GM21367 (cell line): Measurements from ENCODE around the gene PHACTR1.

Experiments used
- ATAC-seq: cut with Tn5 transposase; IDR thresholded peaks from one replicate; pipeline ENCODE4 v1.9.1; 2021; ENCODE audit not compliant: unreplicated experiment

PHACTR1 gene

DNA sequence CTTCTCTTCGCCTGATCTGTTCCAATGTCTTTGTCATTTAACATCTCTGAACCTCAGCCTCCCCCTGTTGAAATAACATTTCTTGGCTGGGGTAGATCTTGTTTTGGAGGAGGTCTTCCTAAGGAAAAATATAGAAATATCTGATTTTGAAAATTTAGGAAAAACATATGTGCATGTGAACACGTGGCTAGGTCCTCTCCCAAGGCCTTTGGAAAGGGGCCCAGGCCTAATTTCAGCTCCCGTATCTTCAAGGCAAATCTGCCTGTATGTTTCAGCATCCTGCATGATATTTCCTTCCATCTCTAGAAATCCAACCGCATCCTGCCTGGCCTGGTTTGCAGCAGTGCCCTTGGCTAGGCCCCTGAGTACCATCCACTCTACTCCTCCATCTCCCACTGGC, 261.2 kb downstream of the PHACTR1 start:
- no peak for ATAC-seq

DNA sequence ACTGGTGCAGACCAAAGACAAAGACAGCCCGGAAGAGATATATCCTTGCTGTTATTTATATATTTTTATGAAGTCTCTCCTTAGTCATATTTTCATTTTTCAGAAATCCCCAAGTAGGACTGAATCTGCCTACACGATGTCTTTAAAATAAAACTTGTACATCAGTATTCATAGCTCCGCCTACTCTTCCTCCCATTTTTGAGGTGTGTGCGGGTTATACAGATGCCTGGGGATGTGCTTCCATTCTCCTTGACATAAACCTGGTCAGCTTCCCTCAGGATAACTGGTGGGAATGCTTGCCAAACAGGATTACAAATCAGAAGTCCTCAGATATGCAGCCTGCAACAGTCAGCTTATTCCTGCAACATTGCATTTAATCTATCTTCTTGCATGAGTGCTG, 264.2 kb downstream of the PHACTR1 start:
- no peak for ATAC-seq

DNA sequence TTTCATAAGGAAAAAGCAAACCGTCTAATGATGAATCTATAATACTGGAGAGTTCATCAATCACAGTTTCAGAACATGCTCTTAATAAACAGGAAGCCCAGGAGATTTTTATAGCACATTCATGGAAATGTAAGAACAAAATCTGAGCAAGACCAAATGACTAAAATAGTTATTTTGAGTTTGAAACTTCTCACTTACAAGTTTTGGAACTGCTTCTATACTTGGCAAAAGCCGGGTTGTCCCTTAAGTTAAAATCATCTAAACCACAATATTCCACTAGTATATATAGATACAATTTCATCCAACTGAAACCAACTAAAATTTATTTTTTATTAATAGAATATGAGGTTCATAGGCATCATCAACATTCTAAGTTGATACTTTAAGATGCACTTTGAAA, 268.2 kb downstream of the PHACTR1 start:
- ATAC-seq = no peak

- no peak for ATAC-seq
Measured at GRCh38 chr6:12987783-12988182, 271.2 kb downstream of the PHACTR1 start.

- no peak for ATAC-seq
Measured at GRCh38 chr6:12990162-12990561, 273.6 kb downstream of the PHACTR1 start.

- ATAC-seq = no peak
Measured at GRCh38 chr6:12991435-12991834, 274.9 kb downstream of the PHACTR1 start.

DNA sequence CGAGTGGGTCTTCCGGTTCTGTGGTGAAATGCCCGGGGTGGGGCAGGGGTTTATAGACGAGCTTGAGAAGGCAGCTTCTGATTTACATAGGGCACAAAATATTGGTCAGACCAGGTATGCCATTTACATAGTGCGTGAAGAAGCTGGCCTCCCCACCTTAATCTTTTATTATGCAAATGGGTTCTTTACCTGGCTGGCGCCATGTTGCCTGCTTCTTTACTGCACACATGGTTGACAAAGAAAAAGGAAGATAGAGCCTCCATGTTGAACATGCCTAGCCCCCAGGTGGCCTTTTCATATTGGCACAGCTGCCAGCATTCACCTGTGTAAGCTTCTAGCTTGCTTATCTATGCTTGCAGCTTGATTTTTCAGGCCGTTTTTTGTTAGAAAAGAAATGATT, 276.2 kb downstream of the PHACTR1 start:
- no peak for ATAC-seq

DNA sequence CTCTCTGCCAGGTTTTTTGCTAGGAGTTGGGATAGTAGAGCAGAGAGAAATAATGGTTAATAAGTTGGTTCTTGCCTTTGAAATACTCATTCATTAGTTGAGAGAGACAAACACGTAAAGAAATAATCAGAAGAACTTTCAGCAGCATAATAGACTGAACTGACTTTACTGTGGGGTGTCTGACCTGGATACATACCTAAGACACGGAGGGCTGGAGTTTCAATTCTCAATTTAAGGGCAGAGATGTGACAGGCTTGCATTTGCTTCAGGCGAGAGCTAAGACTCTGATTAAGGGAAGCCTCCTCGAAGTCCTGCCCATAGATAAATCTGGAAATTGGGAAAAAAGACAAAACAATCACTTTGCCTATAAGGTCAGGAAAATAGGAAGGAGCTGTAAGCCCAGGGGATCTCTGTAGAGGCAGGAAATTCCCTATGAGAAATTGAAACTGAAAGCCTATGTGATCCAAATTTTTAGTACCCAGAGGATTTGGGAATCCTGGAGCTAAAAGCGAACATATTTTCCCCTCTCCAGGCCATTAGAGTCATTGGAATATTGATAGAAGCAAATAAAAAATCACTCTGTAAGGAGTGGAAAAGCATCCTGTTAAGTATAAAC, 276.8 kb downstream of the PHACTR1 start:
- ATAC-seq = no peak

- ATAC-seq = no peak
Measured at GRCh38 chr6:12995419-12995818, 278.9 kb downstream of the PHACTR1 start.

DNA sequence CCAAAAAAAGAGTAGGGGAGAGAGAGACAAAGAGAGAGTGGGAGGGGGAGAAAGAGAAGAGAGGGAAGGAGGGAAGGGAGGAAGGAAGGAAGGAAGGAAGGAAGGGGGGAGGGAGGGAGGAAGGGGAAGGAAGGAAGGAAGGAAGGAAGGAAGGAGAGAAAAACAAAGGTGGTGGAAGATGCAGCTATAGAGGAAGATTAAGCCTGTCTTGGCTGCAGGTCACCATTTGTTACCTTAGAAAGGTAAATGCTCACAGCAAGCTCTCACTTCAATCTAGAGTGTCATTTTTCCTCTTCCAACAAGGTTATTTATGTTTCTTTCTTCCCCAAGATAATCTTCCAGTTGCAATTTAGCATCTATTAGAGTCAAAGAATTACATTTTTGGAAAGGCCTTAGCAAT, 284.0 kb downstream of the PHACTR1 start:
- no peak for ATAC-seq

DNA sequence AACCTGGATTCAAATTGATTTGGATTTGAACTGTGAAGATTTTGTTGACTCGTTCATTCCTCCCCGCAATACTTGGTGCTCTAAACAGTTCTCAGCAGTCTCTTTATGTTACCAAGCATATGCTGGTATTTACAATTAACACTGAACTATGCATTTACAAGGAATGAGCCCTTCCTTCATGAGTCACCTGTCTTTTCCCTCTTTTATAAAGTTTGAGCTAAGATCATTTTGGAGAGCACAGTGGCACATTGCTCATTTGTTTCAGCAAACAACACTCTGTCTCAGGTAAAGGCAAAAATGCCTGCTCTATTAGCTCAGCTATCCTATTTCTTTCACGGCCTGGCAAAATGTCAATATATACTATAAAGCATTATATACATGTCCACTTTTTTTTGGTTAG, 285.4 kb downstream of the PHACTR1 start:
- ATAC-seq = no peak

DNA sequence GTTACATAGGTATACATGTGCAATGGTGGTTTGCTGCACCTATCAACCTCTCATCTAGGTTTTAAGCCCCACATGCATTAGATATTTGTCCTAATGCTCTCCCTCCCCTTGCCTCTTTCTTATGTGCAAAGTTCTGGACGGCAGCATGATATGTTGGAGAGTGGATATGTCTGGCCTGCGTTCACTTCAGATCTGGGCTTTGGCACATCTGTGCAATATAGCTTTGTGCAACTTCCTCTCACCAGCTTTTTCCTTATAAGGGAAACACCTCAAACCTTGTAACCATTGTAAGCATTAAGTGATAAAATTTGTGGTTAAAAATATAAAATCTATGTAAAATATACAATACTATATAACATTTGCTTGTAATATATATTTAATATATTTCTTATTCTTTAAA, 288.0 kb downstream of the PHACTR1 start:
- no peak for ATAC-seq

DNA sequence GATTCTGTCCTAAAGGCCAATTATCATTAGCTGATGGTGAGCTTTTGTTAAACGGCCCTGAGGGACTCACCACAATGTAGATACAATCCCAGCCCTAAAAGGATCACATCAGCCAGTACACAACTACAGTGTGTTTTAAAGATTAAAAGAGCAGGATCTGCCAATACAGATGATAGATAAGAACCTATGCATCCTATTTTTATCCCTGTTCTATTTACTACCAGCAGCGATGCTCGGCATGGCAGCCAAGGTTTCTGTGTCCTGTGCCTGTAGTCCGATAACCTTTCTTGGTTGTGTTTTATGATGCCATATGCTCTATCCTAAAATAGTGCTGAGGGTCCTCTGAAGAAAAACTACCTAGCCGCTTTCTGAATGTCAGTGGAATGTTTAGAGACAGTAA, 289.4 kb downstream of the PHACTR1 start:
- no peak for ATAC-seq

- no peak for ATAC-seq
Measured at GRCh38 chr6:13006578-13007300, 290.2 kb downstream of the PHACTR1 start.

GRCh38 chr6:13007744-13008143, 291.2 kb downstream of the PHACTR1 start:
- ATAC-seq = no peak

DNA sequence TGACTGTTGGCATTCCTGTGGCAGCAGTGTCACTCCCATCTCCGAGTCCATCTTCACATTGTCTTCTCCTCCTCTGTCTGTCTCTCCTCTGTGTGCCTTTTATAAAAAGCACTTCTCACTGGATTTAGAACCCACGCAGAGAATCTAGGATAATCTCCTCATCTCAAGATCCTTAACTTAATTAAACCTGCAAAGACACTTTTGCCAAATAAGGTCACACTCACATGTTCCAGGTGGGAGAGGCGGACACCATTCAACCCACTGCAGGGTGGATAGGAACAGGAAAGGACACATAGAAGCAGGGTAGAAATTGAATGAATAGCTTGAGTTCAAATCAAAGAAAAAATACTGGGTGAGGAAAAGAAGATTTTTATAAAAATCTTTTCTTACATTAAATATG, 292.5 kb downstream of the PHACTR1 start:
- ATAC-seq = no peak

DNA sequence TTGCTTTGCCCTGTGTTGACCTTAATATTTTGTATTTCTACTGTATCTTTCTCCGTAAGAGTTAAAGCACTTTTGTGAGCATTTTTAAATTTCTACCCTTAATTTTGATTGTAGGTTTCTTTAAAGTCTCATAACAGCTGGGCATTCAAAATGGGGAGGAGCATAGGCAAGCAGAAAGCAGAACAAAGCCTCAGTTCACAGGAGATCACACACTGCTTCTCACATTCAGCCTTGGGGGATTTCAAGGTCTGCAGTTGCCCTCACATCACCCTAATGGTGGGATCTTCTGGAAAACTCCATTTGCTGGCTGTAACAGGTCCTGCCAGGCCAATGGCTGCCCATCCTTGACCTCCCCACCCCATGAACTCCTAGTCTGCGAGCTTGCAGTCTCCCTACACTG, 292.9 kb downstream of the PHACTR1 start:
- no peak for ATAC-seq

GRCh38 chr6:13011612-13012146, 295.1 kb downstream of the PHACTR1 start:
- no peak for ATAC-seq

- ATAC-seq = no peak
Measured at GRCh38 chr6:13012296-13012695, 295.7 kb downstream of the PHACTR1 start.

GRCh38 chr6:13012977-13013680, 296.6 kb downstream of the PHACTR1 start:
- no peak for ATAC-seq

DNA sequence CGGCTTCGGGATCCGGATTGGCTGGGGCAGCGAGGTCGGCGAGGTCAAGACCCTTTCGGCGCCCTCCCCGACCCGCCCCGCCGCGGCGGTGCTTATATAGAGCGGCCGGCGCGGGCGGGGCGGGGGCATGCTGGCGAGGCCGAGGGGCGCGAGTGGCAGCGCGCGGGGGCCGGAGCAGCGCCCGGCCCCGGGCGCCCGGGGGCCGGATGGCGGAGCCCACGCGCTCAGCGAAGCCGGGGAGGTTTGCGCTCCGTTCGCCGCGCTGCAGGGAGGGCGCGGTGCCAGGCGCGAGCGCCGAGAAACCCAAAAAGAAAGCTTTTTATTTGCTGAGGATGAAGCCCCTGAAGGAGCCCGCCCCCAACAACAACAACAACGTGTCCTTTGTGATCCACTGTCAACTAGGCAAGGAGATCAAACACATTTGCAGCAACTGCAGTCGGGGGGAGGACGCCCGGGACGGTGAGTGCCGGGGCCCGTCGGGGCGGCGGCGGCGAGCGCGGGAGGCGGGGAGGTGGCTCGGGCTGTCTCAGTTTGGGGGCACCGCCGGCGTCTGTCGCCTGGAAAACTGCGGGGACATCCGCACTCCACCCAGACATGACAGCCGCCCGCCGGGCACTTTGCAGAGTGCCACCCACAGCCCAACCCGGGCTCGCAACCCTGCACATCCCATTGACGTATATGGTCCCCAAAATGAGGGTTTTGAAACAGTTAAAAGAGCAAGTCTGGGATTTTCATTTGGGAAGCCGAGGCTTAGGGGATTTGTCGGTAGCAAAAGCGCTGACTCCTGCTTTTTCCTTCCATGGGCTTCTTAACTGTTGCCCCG, 297.3 kb downstream of the PHACTR1 start:
- ATAC-seq = no peak
